ENCODE data around the gene SSBP4.
A peak's percentile ranks its signal among the peaks of the same experiment; 100 is the strongest.

Gene SSBP4

DNA sequence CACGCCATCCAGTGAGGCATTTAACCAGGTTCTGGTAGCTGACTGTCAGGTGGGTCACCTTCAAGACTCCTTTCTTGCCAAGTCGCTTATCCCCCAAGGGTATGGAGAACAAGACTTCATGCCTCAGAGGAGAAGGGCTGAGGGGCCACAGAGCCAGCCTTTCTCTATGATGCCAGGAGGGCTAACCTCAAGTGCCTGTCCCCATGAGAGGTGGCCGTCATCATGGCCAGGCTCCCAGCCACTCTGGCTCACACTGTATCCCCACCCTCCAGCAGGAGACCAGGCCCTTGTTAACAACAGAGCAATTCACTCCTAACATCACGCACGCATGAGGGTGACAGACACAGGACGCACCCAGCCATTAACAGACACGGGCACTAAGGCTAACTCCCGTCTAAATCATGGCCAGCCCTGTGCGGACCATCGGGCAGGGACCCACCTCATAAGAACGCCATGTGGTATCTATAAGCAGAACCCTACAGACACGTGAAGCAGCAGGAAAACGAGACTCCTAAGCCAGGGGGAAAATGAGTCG is 57.4 kb downstream of the SSBP4 start:
- Mint-ChIP-seq H3K27ac (peak overlapping the region; percentile 63), H3K4me3 (no peak overlapping the region), H3K9me3 (no peaks in the 10 kb centered on the region), H3K36me3 (peaks cover 19 to 30% of the 10 kb centered on the region in 2 donors), H3K27me3 (no peaks in the 10 kb centered on the region), H3K4me1 (peaks cover 53 to 68% of the 10 kb centered on the region in 2 donors)
- DNase-seq, result no peak
- no peak for ATAC-seq (replicated peaks)

DNA sequence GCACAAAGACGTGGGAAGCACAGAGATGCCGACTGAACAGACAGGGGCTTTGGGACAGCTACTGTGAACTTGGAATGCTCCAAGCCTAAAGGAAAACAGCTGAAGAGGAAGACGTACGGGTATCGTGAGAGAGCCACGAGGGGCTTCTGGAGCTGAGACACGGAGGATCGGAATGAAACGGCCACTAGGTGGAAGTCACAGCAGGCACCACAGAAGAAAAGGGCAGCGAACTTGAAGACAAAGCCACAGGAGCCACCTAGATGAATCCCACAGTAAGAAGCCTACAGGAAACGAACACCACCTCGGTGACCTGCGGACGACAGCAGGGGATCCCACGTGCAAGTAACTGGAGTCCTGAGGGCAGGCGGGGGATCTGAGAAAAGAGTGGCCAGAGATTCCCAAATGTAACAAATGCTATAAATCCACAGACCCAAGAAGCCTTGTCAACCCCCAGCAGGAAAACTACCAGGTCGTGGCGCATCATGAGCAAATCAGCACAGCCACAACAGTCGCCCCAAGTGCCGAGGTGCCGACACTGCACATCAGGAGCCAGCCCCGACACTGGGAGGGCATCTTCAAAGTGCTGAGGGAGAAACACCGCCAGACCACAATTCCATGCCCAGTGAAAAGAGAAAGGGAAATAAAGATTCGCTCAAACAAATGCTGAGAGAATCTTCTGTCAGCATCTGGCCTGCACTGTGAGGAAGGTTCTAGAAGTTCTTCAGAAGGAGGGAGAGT is 58.0 kb downstream of the SSBP4 start:
- DNase-seq, result no peak
- Mint-ChIP-seq H3K27me3 (no peaks in the 10 kb centered on the region), H3K9me3 (no peaks in the 10 kb centered on the region), H3K4me3 (peak overlapping the region in 1 of 2 donors; percentile 6), H3K4me1 (peaks cover 55 to 74% of the 10 kb centered on the region in 2 donors), H3K36me3 (peaks cover 19 to 30% of the 10 kb centered on the region in 2 donors), H3K27ac (peak overlapping the region; percentile 63)
- no peak for ATAC-seq (replicated peaks)

DNA sequence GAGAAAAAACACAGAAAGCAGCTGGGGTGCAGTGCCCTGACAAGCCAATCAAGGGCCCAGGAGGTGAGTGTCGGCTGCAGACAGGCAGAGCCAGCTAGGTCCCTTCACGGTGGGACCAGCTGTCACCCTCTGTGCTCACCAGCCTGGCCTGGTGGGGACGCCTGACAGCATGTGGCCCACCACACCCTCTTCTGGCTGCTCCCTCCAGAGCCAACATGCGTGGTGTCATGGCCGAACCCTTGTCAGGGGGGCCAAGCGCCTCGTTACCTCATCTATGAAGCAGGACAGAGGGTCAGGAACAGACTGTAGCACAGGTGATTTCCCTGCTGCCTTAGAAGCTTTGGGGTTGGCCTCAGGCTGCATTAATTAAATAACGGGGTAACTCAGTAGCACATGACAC is 58.8 kb downstream of the SSBP4 start:
- Mint-ChIP-seq H3K27me3 (no peaks in the 10 kb centered on the region), H3K4me3 (no peak overlapping the region), H3K27ac (peak overlapping the region; percentile 95), H3K9me3 (no peaks in the 10 kb centered on the region), H3K4me1 (peaks cover 55 to 82% of the 10 kb centered on the region in 2 donors), H3K36me3 (peaks cover 17 to 27% of the 10 kb centered on the region in 2 donors)
- no peak for DNase-seq
- peak in 1 of 2 donors; percentile 24 for ATAC-seq (replicated peaks)

DNA sequence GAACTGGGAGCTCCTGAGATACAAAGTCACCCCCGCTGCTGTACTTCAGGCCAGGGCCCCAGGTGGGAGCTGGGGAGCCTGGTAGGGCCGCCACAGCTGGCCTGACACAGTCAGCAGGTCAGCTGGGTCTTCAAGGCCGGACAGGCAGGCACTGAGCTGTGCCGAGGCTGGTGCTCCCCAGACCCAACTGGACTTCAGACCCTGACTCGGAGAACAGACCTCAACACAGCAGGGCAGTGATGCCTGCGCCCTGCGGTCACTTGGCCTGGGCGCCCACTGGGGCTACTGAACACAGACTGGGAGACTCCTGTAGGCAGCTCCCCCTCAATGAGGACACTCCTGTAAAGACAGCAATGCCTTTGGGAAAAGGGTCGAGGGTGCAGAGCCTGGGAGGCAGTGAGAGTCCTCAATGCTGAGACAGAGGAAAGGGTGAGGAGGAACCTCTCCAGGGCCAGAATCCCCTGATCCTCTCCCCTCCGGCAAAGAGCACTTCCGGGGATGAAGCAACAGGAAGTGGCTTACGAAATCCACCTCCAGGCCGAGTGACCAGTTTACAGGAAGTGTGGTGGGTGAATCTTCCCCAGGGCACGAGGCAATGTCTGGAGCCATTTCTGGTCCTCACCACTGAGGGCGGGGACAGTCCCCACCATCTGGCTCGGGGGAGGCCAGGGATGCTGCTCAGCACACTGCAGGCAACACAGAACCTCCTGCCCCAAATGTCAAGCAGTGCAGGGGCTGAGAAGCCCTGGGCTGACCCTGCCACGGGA is 59.5 kb downstream of the SSBP4 start:
- peak overlapping the region; percentile 79 to 80 for H3K4me3 Mint-ChIP-seq
- peak; percentile 78 for DNase-seq
- no peaks in the 10 kb centered on the region for H3K27me3 Mint-ChIP-seq
- ATAC-seq (replicated peaks), result peak; percentile 98 to 99
- H3K9me3 Mint-ChIP-seq, result no peaks in the 10 kb centered on the region
- H3K27ac Mint-ChIP-seq, result peak overlapping the region; percentile 95
- H3K4me1 Mint-ChIP-seq, result peaks cover 62 to 88% of the 10 kb centered on the region in 2 donors
- peaks cover 19 to 27% of the 10 kb centered on the region in 2 donors for H3K36me3 Mint-ChIP-seq

DNA sequence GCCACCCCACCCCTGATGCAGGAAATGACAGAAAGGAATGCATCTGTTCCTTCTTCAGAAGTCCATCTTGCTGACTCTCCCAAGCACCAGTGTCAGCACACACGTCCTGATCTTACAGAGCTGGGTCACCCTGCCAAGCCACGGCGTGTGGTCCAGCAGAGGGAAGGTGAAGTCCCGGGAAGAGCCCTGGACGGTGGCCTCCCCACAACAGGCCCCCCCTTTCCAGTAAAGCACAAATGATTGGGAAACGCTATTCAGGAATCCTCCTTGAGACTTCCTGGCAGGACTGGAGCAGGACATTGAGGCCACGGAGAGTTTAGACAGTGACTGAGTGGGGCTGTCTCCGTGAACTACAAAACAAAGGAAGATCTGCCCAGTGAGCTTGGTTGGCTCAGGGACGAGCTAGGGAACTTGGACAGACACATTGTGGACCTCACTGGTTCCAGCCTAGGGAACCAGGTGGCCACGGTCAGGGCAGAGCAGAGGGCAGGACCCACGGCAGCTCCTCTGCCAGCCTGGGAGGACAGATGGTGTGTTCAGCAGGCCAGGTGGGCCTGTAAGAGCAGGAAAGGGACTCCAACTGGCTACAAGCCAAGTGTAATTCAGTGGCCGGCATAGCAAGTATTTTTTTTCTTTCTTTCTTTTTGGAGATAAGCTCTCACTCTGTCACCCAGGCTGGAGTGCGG is 61.0 kb downstream of the SSBP4 start:
- Mint-ChIP-seq H3K27me3 (no peaks in the 10 kb centered on the region), H3K36me3 (peaks cover 19 to 30% of the 10 kb centered on the region in 2 donors), H3K4me3 (peak overlapping the region; percentile 11 to 36), H3K4me1 (peaks cover 72 to 94% of the 10 kb centered on the region in 2 donors), H3K27ac (peak overlapping the region; percentile 92), H3K9me3 (no peaks in the 10 kb centered on the region)
- ATAC-seq (replicated peaks) (no peak), DNase-seq (no peak)

DNA sequence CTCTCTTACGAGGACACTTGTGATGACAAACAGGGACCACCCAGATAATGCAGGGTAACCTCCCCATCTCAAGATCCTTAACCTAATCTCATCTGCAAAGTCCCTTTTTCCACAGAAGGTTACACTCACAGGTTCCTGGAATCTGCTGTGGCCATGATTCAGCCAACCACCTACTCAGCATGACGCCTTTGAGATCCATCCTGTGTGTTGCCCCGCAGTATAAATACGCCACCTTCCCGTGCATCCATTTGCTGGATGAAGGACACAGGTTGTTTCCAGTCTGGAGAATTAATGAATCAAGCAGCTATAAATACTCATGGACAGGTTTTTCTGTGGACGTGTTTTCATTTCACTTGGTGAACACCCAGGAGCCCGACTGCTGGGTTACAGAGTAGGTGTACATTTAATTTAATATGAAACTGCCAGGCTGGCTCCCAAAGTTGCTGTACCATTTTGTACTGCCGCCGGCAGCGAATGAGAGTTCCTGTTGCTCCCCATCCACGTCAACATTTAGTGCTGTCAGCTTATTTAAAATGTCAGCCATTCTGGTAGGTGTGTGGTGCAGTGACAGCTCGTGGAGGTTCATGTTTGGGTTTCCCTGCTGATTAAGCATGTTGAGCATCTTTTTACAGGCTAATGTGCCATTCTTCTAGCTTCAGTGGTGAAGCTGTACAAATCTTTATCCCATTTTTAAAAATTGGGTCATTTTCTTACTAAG is 62.5 kb downstream of the SSBP4 start:
- H3K4me3 Mint-ChIP-seq, result no peak overlapping the region
- DNase-seq, result no peak

DNA sequence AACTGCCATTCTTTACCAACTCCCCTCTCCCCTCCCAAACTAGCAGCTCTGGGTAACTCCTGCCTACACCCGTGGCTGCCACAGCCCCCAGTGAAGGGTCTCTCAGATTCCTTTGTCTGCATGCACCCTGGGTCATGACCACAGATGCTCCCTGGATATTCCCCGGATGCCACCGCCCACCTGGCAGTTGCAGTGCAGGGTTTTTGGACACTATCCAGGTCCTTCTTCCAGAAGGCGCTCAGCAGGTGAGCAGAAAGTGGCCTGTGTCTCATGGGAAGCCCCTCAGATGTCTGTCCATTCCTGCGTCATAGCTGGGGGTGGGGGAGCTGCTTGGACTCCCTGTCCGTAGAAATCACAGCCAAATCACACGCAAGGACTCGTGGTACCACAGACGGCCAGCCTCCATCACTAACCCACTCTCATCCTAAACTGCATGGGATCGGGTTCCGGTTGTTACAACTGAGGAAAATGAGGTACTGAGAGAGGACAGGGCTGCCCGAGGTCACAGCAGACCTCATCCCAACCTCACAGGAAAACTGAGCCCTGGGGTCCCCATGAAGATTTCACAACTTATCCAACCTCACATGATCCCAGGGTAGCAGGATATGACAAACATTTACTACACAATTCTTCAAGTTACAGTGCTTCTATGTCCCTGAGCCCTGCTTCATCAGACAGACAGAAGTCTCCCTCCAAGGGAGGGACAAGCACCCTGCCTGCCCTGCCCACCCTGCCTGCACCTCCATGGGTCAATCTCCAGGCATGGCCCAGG is 64.1 kb downstream of the SSBP4 start:
- DNase-seq (no peak), ATAC-seq (replicated peaks) (no peak)
- Mint-ChIP-seq H3K27me3 (no peaks in the 10 kb centered on the region), H3K4me1 (peaks cover 67 to 96% of the 10 kb centered on the region in 2 donors), H3K4me3 (no peak overlapping the region), H3K27ac (peak overlapping the region; percentile 59), H3K9me3 (no peaks in the 10 kb centered on the region), H3K36me3 (peaks cover 17 to 18% of the 10 kb centered on the region in 2 donors)

More for the DNA sequence above, 62.5 kb downstream of the SSBP4 start:
- no peak for ATAC-seq (replicated peaks)
- no peaks in the 10 kb centered on the region for H3K27me3 Mint-ChIP-seq
- H3K4me1 Mint-ChIP-seq, result peaks cover 68 to 96% of the 10 kb centered on the region in 2 donors
- peaks cover 11 to 25% of the 10 kb centered on the region in 2 donors for H3K36me3 Mint-ChIP-seq
- no peaks in the 10 kb centered on the region for H3K9me3 Mint-ChIP-seq
- peak overlapping the region; percentile 90 for H3K27ac Mint-ChIP-seq

Data from stimulated activated naive B cell treated with anti-CD40 and anti-IgM and Interleukin-4, amounts not matched to agents 10 μg/mL and 1 μg/mL and 100 μg/mL, for 72 hours (primary cell).